Suprapubic skin (tissue), 4 donors: ENCODE data around the gene ARF5. TPM values are rescaled to one million over a fixed set of nuclear protein-coding genes. Genes with fewer than 3 reads are reported as not detected.

Source experiments
- DNase-seq, 2 donors: peaks; one replicate each; pipeline ENCODE4 v3.0.0-alpha.2; 2019; ENCODE audit warnings: low spot score in 2 of 2
- H3K27ac ChIP-seq: fragments of 200-600 bp; sonication (generic); one replicate; pipeline ENCODE4 v1.5.1; 2019
- H3K27me3 ChIP-seq: fragments of 200-600 bp; sonication (generic); one replicate; pipeline ENCODE4 v1.5.1; 2019
- H3K36me3 ChIP-seq: fragments of 200-600 bp; sonication (generic); one replicate; pipeline ENCODE4 v1.5.1; 2019
- H3K4me1 ChIP-seq: fragments of 200-600 bp; sonication (generic); one replicate; pipeline ENCODE4 v1.5.1; 2019
- H3K4me3 ChIP-seq: fragments of 200-600 bp; sonication (generic); one replicate; pipeline ENCODE4 v1.5.1; 2019; ENCODE audit warnings: mild to moderate bottlenecking
- H3K9me3 ChIP-seq: fragments of 200-600 bp; sonication (generic); one replicate; pipeline ENCODE4 v1.5.1; 2019
- CTCF ChIP-seq, 2 donors: fragments of 200-600 bp in 1 of 2; fragments of 450-650 bp in 1 of 2; sonication (generic) in 1 of 2; IDR thresholded peaks; one replicate each; pipeline ENCODE4 v1.5.1; 2016 to 2019; ENCODE audit warnings: antibody characterized with exemption in 2 of 2, mild to moderate bottlenecking in 1 of 2, moderate library complexity in 1 of 2
- EP300 ChIP-seq: sonication (generic); formaldehyde crosslinking; IDR thresholded peaks from one replicate; pipeline ENCODE4 v1.6.1; 2017; ENCODE audit warnings: antibody characterized with exemption
- POLR2A ChIP-seq, 2 donors: fragments of 450-650 bp; IDR thresholded peaks; one replicate each; pipeline ENCODE4 v1.6.1; 2017; ENCODE audit warnings: antibody characterized with exemption in 2 of 2, mild to moderate bottlenecking in 2 of 2, moderate library complexity in 2 of 2
- POLR2AphosphoS5 ChIP-seq, 3 donors: sonication (generic); formaldehyde crosslinking; IDR thresholded peaks; one replicate each; pipeline ENCODE4 v1.6.1; 2017; ENCODE audit warnings: antibody characterized with exemption in 3 of 3
- WGBS: methylation state at CpG from one replicate; pipeline ENCODE4 v1.1.5; 2018; 5-methylcytosine and 5-hydroxymethylcytosine counted together
- total RNA-seq, 4 donors: library from RNA; depleted of rRNA; stranded (reverse); fragments of >200 nt; gene quantifications; one replicate each; pipeline ENCODE4 v1.1.0, GENCODE V29; 2016

ARF5 gene
- total RNA-seq, 4 donors from 2014 or later, result 121 to 235 (median 220) TPM

DNA sequence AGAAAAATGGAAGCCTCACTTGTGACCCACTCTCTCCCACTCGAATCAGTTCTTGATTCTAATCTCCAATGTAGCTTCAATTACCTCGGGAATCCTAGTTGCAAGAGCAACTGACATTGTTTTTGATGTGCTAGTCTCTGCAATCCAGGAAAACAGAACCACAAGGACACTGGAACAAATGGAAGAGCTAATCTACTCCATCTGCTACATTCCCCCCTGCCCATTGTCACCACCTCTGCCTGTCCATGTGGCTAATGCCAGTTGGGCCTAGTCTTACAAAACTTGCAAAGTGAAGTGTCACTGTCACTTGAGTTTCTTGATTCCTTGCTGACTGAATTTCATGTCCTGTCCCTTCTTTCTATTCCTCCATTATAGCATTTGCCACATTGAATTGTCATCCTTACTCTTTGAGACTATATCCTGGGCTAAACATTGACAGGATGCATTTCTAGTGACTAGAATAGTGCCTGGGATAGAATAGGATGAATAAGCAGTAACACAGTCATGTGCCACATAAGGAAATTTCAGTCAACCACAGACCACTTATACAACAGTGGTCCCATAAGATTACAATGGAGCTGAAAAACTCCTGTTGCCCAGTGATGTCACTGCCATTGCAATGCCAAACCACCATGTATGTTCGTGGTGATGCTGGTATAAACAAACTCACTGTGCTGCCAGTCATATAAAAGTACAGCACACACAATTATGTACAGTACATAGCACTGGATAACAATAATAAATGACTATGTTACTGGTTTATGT, 16.3 kb upstream of the ARF5 start:
- Histone ChIP-seq H3K4me1 (no peaks in the 10 kb centered on the region), H3K36me3 (no peaks in the 10 kb centered on the region), H3K27me3 (no peaks in the 10 kb centered on the region), H3K4me3 (no peak overlapping the region), H3K9me3 (no peaks in the 10 kb centered on the region), H3K27ac (no peak overlapping the region)
- DNase-seq, result no peak
- 70% methylated on average over 3 of the region's 3 CpGs for WGBS
- TF ChIP-seq CTCF (IDR thresholded peaks at IDR 0.05), result no peak
- no peak for TF ChIP-seq POLR2AphosphoS5 (IDR thresholded peaks at IDR 0.05)
- TF ChIP-seq EP300, result no peak
- TF ChIP-seq POLR2A (IDR thresholded peaks at IDR 0.05), result no peak

DNA sequence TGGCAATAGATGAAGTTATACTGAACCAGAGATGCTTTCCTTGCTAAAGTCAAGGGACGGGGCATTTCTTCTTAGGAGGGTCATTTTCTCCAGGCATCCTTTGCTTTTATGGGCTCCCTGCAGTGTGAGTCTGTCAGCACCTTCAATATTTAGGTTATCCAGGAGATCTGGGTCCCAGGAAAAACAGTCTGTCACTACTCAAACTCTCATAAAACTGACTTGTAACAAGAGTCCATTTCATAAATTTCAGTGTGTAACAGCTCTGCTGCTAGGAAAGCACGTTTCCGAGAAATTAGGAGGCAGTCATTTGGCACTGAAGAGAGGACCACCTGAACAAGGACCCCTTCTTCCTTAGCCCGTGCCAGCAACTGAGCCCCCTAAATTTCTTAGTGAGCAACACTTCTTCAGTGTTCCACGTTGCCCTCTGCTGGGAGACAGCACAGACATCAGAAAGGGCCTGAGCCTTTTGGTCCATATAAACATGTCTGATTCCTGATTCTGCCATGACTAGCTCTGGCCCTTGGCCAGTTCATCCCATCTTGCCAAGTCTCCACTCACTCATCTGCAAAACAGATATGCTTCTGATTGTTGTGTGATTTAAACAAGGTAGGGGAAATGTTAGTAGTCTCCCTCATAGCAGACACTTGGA, 10.1 kb upstream of the ARF5 start:
- Histone ChIP-seq H3K4me1 (peaks cover 23% of the 10 kb centered on the region), H3K4me3 (no peak overlapping the region), H3K27ac (no peak overlapping the region), H3K9me3 (no peaks in the 10 kb centered on the region), H3K36me3 (peaks cover 39% of the 10 kb centered on the region), H3K27me3 (no peaks in the 10 kb centered on the region)
- DNase-seq, result no peak
- TF ChIP-seq EP300 (no peak), POLR2AphosphoS5 (IDR thresholded peaks at IDR 0.05) (no peak), POLR2A (IDR thresholded peaks at IDR 0.05) (no peak), CTCF (IDR thresholded peaks at IDR 0.05) (no peak)
- 89% methylated on average over 5 of the region's 5 CpGs for WGBS

DNA sequence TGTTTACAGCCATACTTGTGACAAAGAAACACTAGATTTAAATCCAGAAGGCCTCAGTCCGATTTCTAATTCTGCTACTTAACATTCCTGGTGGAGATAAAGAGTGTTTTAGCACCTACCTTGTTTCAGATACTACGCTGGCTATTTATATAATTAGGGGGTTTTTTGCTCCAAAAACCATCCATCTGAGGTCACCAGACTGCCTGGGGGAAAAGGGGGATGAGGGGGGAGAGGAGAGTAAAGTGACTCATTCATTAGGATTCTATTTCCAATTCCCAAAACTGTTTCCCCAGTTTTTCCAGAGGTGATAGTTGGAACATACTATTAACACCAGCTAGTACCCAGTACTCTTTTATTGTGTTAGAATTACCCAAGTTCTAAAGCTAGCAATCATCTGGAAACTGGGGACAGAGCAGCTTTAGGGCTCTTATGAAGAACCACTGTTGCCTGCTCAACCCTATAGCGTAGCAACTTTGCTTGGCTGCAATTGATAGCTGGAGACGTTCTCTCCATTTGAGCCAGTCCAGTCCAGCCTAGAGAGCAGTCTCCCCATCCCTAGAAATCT, 9.4 kb upstream of the ARF5 start:
- Histone ChIP-seq H3K27ac (no peak overlapping the region), H3K27me3 (no peaks in the 10 kb centered on the region), H3K4me1 (peaks cover 29% of the 10 kb centered on the region), H3K4me3 (no peak overlapping the region), H3K36me3 (peaks cover 41% of the 10 kb centered on the region), H3K9me3 (no peaks in the 10 kb centered on the region)
- TF ChIP-seq POLR2A (IDR thresholded peaks at IDR 0.05) (no peak), EP300 (no peak), CTCF (IDR thresholded peaks at IDR 0.05) (no peak), POLR2AphosphoS5 (IDR thresholded peaks at IDR 0.05) (no peak)
- WGBS, result 64% methylated on average over 3 of the region's 4 CpGs
- DNase-seq, result no peak

- Histone ChIP-seq H3K27me3 (no peaks in the 10 kb centered on the region), H3K36me3 (peaks cover 41% of the 10 kb centered on the region), H3K4me1 (peaks cover 42% of the 10 kb centered on the region), H3K9me3 (no peaks in the 10 kb centered on the region), H3K4me3 (no peak overlapping the region), H3K27ac (no peak overlapping the region)
- TF ChIP-seq CTCF (IDR thresholded peaks at IDR 0.05) (no peak), EP300 (no peak), POLR2AphosphoS5 (IDR thresholded peaks at IDR 0.05) (no peak), POLR2A (IDR thresholded peaks at IDR 0.05) (no peak)
- DNase-seq, result no peak
These were observed 7.6 kb upstream of the ARF5 start for GRCh38 chr7:127580612-127581011.

GRCh38 chr7:127581716-127582115, 6.5 kb upstream of the ARF5 start:
- peaks cover 41% of the 10 kb centered on the region for H3K36me3 ChIP-seq

More at GRCh38 chr7:127581716-127582115, 6.5 kb upstream of the ARF5 start:
- no peaks in the 10 kb centered on the region for H3K9me3 ChIP-seq
- WGBS, result 69% methylated on average over 1 of the region's 1 CpG
- TF ChIP-seq CTCF (IDR thresholded peaks at IDR 0.05) (no peak), EP300 (no peak), POLR2A (IDR thresholded peaks at IDR 0.05) (no peak), POLR2AphosphoS5 (IDR thresholded peaks at IDR 0.05) (no peak)
- H3K27me3 ChIP-seq, result no peaks in the 10 kb centered on the region
- H3K4me3 ChIP-seq, result no peak overlapping the region
- no peak overlapping the region for H3K27ac ChIP-seq
- no peak for DNase-seq
- H3K4me1 ChIP-seq, result peaks cover 49% of the 10 kb centered on the region
